Testis (tissue), 3 donors: Measurements from ENCODE around the gene TAX1BP3. TPM values are rescaled to one million over a fixed set of nuclear protein-coding genes. Genes with fewer than 3 reads are reported as not detected.
"Not testable (repeated sequence)": the region's sequence is repeated elsewhere in the genome, so short reads cannot be mapped to it uniquely, and the experiment has no call there.

ENCODE experiments used
- DNase-seq: peaks from one replicate; pipeline ENCODE4 v3.0.0-alpha.2; 2019
- H3K27ac ChIP-seq, 2 donors: fragments of 200-600 bp; sonication (generic); one replicate each; pipeline ENCODE4 v1.5.1; 2019
- H3K27me3 ChIP-seq: fragments of 200-600 bp; sonication (generic); one replicate; pipeline ENCODE4 v1.5.1; 2019
- H3K36me3 ChIP-seq: fragments of 200-600 bp; sonication (generic); one replicate; pipeline ENCODE4 v1.5.1; 2017; ENCODE audit warnings: low read depth; ENCODE audit errors: missing control alignments
- H3K4me1 ChIP-seq: fragments of 200-600 bp; sonication (generic); one replicate; pipeline ENCODE4 v1.5.1; 2019
- H3K4me3 ChIP-seq, 2 donors: fragments of 200-600 bp; sonication (generic); one replicate each; pipeline ENCODE4 v1.5.1; 2017 to 2019
- H3K9me3 ChIP-seq: fragments of 200-600 bp; sonication (generic); one replicate; pipeline ENCODE4 v1.5.1; 2017
- CTCF ChIP-seq, 3 experiments: fragments of 450-650 bp in 2 of 3; fragments of 200-600 bp in 1 of 3; sonication (generic) in 1 of 3; IDR thresholded peaks; one replicate each; pipeline ENCODE4 v1.5.1; 2016 to 2019; ENCODE audit warnings: antibody characterized with exemption in 3 of 3, mild to moderate bottlenecking in 2 of 3, moderate library complexity in 1 of 3
- POLR2A ChIP-seq: fragments of 450-650 bp; IDR thresholded peaks from one replicate; pipeline ENCODE4 v1.6.1; 2017; ENCODE audit warnings: antibody characterized with exemption, mild to moderate bottlenecking, moderate library complexity
- WGBS, 2 donors: methylation state at CpG; one replicate each; pipeline ENCODE4 v1.1.5; 2018; 5-methylcytosine and 5-hydroxymethylcytosine counted together
- intact Hi-C: fragments of 100-400 bp; cut with DNase I; formaldehyde crosslinking; loops from one replicate; pipeline ENCODE4 v1.15.1; 2023; ENCODE audit warnings: low total_unique reads
- polyA plus RNA-seq: library from polyadenylated mRNA; stranded (reverse); fragments of 350-450 nt; fragmentation: Illumina TruSeq; extraction: RNeasy Lipid Tissue Mini Kit (QIAGEN cat#74804); gene quantifications from one replicate; pipeline ENCODE4 v1.2.3, GENCODE V29; 2014; ENCODE audit warnings: low read depth, low replicate concordance; ENCODE audit not compliant: insufficient read depth
- total RNA-seq, 2 donors: library from RNA; depleted of rRNA; stranded (reverse); fragments of >200 nt; gene quantifications; one replicate each; pipeline ENCODE4 v1.2.3, GENCODE V29; 2016

TAX1BP3 gene
- total and polyA plus RNA-seq, 3 donors from 2014 or later, result 93.6 to 212 (median 150) TPM

GRCh38 chr17:3708366-3708765, 40.0 kb upstream of the TAX1BP3 start:
- WGBS, 2 donors, result 47 to 65% methylated on average over 3 of the region's 3 CpGs
- H3K4me3 ChIP-seq, result no peak overlapping the region
- H3K36me3 ChIP-seq, result no peaks in the 10 kb centered on the region
- DNase-seq, result no peak
- TF ChIP-seq POLR2A, result no peak
- no peak for TF ChIP-seq CTCF (IDR thresholded peaks at IDR 0.05)
- intact Hi-C loops, result no loop called here
- H3K9me3 ChIP-seq, result no peaks in the 10 kb centered on the region
- H3K27me3 ChIP-seq, result no peaks in the 10 kb centered on the region
- no peak overlapping the region for H3K27ac ChIP-seq
- no peaks in the 10 kb centered on the region for H3K4me1 ChIP-seq

- H3K36me3 ChIP-seq, H3K27ac ChIP-seq, intact Hi-C loops, DNase-seq, H3K4me1 ChIP-seq, H3K9me3 ChIP-seq, H3K4me3 ChIP-seq, H3K27me3 ChIP-seq: not testable (repeated sequence)
- WGBS, 2 donors, result 100% methylated on average over 1 of the region's 1 CpG
Observed at GRCh38 chr17:3705718-3705984, 37.3 kb upstream of the TAX1BP3 start.

GRCh38 chr17:3704931-3705717, 36.7 kb upstream of the TAX1BP3 start:
- H3K4me1 ChIP-seq, result no peaks in the 10 kb centered on the region
- H3K27me3 ChIP-seq, result no peaks in the 10 kb centered on the region
- H3K9me3 ChIP-seq, result no peaks in the 10 kb centered on the region
- DNase-seq, result no peak
- no peak overlapping the region for H3K4me3 ChIP-seq
- no peak for TF ChIP-seq POLR2A
- no peak for TF ChIP-seq CTCF (IDR thresholded peaks at IDR 0.05)
- no peaks in the 10 kb centered on the region for H3K36me3 ChIP-seq
- WGBS, 2 donors, result 87 to 89% methylated on average over 18 to 20 of the region's 20 CpGs
- intact Hi-C loops, result no loop called here
- H3K27ac ChIP-seq, result no peak overlapping the region

GRCh38 chr17:3702041-3702539, 33.7 kb upstream of the TAX1BP3 start:
- H3K4me1 ChIP-seq, intact Hi-C loops, H3K27me3 ChIP-seq, H3K36me3 ChIP-seq, H3K9me3 ChIP-seq, H3K4me3 ChIP-seq, H3K27ac ChIP-seq: not testable (repeated sequence)
- peak; percentile 36 for DNase-seq
- 75 to 92% methylated on average over 7 of the region's 7 CpGs for WGBS, 2 donors

GRCh38 chr17:3699951-3700350, 31.6 kb upstream of the TAX1BP3 start:
- no peak overlapping the region for H3K27ac ChIP-seq
- H3K4me1 ChIP-seq, result peaks cover 8% of the 10 kb centered on the region
- no peaks in the 10 kb centered on the region for H3K36me3 ChIP-seq
- no peak overlapping the region for H3K4me3 ChIP-seq
- TF ChIP-seq POLR2A (no peak), CTCF (IDR thresholded peaks at IDR 0.05) (no peak)
- intact Hi-C loops, result no loop called here
- H3K27me3 ChIP-seq, result no peaks in the 10 kb centered on the region
- WGBS, 2 donors, result 86 to 99% methylated on average over 4 of the region's 4 CpGs
- no peaks in the 10 kb centered on the region for H3K9me3 ChIP-seq
- DNase-seq, result no peak

- no peak overlapping the region for H3K4me3 ChIP-seq
- H3K27me3 ChIP-seq, result no peaks in the 10 kb centered on the region
- H3K27ac ChIP-seq, result no peak overlapping the region
- no peaks in the 10 kb centered on the region for H3K9me3 ChIP-seq
- WGBS, 2 donors, result 93 to 97% methylated on average over 4 of the region's 4 CpGs
- intact Hi-C loops, result no loop called here
- no peaks in the 10 kb centered on the region for H3K36me3 ChIP-seq
- DNase-seq, result no peak
- H3K4me1 ChIP-seq, result peaks cover 12% of the 10 kb centered on the region
- TF ChIP-seq POLR2A (no peak), CTCF (IDR thresholded peaks at IDR 0.05) (no peak)
Observed at GRCh38 chr17:3698139-3698538, 29.8 kb upstream of the TAX1BP3 start.
